Gastroesophageal sphincter (tissue), 3 donors: ENCODE results near the gene RNF157.

Source experiments
- CTCF ChIP-seq, 4 experiments: fragments of 200-600 bp in 2 of 4; fragments of 450-650 bp in 2 of 4; sonication (generic) in 1 of 4; IDR thresholded peaks; one replicate each; pipeline ENCODE4 v1.5.1; 2017 to 2019; ENCODE audit warnings: antibody characterized with exemption in 4 of 4, mild to moderate bottlenecking in 2 of 4, moderate library complexity in 2 of 4
- POLR2A ChIP-seq, 2 donors: fragments of 450-650 bp; IDR thresholded peaks; one replicate each; pipeline ENCODE4 v1.6.1; 2017; ENCODE audit warnings: antibody characterized with exemption in 2 of 2, mild to moderate bottlenecking in 2 of 2, moderate library complexity in 1 of 2
- POLR2AphosphoS5 ChIP-seq: sonication (generic); formaldehyde crosslinking; IDR thresholded peaks from one replicate; pipeline ENCODE4 v1.6.1; 2017; ENCODE audit warnings: antibody characterized with exemption

- TF ChIP-seq POLR2A (IDR thresholded peaks at IDR 0.05) (no peak), CTCF (IDR thresholded peaks at IDR 0.05) (no peak), POLR2AphosphoS5 (no peak)
Observed at GRCh38 chr17:76241204-76241538, 878 bp upstream of the RNF157 start.
